ENCODE measurements around the gene TNNT2.

DNA sequence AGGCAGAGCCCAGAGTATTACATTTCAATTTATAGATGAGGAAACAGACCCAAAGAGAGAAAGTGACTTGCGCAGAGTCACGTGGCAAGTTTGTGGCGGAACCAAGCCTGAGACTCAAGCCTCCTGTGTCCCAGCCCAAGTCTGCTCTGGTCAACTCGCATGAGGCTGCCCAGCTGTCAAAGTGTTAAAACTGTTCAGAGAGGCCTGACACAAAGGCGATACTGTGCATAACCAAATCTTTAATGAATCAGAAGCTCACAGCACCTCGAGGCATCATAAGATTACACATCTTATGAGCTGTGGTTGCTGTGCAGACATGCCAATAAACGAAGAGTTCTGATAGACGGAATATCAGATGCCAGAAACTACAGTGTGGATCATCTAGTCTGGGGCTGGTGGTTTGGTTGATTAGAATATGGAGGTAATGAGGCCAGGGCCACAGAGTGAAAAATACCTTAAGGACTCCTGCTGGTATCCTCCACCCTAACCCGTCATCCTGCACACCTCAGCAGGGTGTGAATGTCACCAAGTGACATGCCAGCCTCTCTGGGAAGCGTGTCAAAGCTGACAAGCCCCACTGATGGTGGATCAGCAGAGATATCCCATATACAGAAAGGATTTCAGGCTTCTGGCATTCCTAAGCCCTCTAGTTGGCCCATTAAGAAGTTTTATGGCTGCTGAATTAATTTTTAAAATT lies 42.2 kb downstream of the TNNT2 start:
- TF ChIP-seq CTCF (IDR thresholded peaks at IDR 0.05): no peak
- TF ChIP-seq POLR2A (IDR thresholded peaks at IDR 0.05): no peak
